HepG2 (cell line): Measurements from ENCODE around the gene ST14. TPM values are rescaled to one million over a fixed set of nuclear protein-coding genes. Genes with fewer than 3 reads are reported as not detected.

Experiments
- NR3C1 ChIP-seq: sonication (generic); formaldehyde crosslinking; IDR thresholded peaks from 2 replicates; pipeline ENCODE4 v1.4.0; 2020; ENCODE audit warnings: missing genetic modification reagents
- ZHX1 ChIP-seq: sonication (generic); formaldehyde crosslinking; IDR thresholded peaks from 2 replicates; pipeline ENCODE4 v1.8.1; 2022; ENCODE audit warnings: low read depth, mild to moderate bottlenecking, missing genetic modification reagents
- ZNF749 ChIP-seq: sonication (generic); formaldehyde crosslinking; IDR thresholded peaks from 2 replicates; pipeline ENCODE4 v1.8.0; 2022; ENCODE audit warnings: mild to moderate bottlenecking, missing genetic modification reagents, moderate library complexity, borderline replicate concordance
- polyA plus RNA-seq, 8 experiments: library from polyadenylated mRNA; depleted of rRNA in 3 of 8; stranded (reverse) in 7 of 8; unstranded in 1 of 8; fragments of >200 nt; fragmentation: Illumina TruSeq in 4 of 8; extraction: Trizol in 4 of 8; gene quantifications; 2 replicates each; pipeline versions ENCODE4 v1.2.1 to v1.2.3, GENCODE V29; 2011 to 2016; ENCODE audit warnings: low read depth in 4 of 8, missing spikeins in 1 of 8, mixed read lengths in 1 of 8; ENCODE audit not compliant: insufficient read depth in 1 of 8
- total RNA-seq, 5 experiments: library from RNA; depleted of rRNA; stranded (reverse); fragments of >200 nt; fragmentation: Illumina TruSeq; extraction: Trizol; gene quantifications; 2 replicates each; pipeline ENCODE4 v1.2.3, GENCODE V29; 2016; ENCODE audit warnings: low read depth in 1 of 5
- TF ChIP-seq, protein P1 (sequence below): sonication (generic); formaldehyde crosslinking; IDR thresholded peaks from 2 replicates; pipeline ENCODE4 v1.9.0; 2021; ENCODE audit warnings: missing genetic modification reagents, mild to moderate bottlenecking, borderline replicate concordance
- TF ChIP-seq, protein P2 (sequence below): sonication (generic); formaldehyde crosslinking; IDR thresholded peaks from 2 replicates; pipeline ENCODE4 v1.5.0; 2020; ENCODE audit warnings: mild to moderate bottlenecking, missing genetic modification reagents, borderline replicate concordance

Gene ST14
- total and polyA plus RNA-seq, 2 of the 13 experiments (the other 11 are each of a cell fraction or from before 2014, with no cell fraction given) = 0.88 to 1.4 TPM

- TF ChIP-seq, protein P1, sequence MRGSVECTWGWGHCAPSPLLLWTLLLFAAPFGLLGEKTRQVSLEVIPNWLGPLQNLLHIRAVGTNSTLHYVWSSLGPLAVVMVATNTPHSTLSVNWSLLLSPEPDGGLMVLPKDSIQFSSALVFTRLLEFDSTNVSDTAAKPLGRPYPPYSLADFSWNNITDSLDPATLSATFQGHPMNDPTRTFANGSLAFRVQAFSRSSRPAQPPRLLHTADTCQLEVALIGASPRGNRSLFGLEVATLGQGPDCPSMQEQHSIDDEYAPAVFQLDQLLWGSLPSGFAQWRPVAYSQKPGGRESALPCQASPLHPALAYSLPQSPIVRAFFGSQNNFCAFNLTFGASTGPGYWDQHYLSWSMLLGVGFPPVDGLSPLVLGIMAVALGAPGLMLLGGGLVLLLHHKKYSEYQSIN = no peak
- TF ChIP-seq ZNF749 (CRISPR knock-in tag) = no peak
- TF ChIP-seq NR3C1 = no peak
- TF ChIP-seq ZHX1 (CRISPR knock-in tag) = no peak
- TF ChIP-seq, protein P2, sequence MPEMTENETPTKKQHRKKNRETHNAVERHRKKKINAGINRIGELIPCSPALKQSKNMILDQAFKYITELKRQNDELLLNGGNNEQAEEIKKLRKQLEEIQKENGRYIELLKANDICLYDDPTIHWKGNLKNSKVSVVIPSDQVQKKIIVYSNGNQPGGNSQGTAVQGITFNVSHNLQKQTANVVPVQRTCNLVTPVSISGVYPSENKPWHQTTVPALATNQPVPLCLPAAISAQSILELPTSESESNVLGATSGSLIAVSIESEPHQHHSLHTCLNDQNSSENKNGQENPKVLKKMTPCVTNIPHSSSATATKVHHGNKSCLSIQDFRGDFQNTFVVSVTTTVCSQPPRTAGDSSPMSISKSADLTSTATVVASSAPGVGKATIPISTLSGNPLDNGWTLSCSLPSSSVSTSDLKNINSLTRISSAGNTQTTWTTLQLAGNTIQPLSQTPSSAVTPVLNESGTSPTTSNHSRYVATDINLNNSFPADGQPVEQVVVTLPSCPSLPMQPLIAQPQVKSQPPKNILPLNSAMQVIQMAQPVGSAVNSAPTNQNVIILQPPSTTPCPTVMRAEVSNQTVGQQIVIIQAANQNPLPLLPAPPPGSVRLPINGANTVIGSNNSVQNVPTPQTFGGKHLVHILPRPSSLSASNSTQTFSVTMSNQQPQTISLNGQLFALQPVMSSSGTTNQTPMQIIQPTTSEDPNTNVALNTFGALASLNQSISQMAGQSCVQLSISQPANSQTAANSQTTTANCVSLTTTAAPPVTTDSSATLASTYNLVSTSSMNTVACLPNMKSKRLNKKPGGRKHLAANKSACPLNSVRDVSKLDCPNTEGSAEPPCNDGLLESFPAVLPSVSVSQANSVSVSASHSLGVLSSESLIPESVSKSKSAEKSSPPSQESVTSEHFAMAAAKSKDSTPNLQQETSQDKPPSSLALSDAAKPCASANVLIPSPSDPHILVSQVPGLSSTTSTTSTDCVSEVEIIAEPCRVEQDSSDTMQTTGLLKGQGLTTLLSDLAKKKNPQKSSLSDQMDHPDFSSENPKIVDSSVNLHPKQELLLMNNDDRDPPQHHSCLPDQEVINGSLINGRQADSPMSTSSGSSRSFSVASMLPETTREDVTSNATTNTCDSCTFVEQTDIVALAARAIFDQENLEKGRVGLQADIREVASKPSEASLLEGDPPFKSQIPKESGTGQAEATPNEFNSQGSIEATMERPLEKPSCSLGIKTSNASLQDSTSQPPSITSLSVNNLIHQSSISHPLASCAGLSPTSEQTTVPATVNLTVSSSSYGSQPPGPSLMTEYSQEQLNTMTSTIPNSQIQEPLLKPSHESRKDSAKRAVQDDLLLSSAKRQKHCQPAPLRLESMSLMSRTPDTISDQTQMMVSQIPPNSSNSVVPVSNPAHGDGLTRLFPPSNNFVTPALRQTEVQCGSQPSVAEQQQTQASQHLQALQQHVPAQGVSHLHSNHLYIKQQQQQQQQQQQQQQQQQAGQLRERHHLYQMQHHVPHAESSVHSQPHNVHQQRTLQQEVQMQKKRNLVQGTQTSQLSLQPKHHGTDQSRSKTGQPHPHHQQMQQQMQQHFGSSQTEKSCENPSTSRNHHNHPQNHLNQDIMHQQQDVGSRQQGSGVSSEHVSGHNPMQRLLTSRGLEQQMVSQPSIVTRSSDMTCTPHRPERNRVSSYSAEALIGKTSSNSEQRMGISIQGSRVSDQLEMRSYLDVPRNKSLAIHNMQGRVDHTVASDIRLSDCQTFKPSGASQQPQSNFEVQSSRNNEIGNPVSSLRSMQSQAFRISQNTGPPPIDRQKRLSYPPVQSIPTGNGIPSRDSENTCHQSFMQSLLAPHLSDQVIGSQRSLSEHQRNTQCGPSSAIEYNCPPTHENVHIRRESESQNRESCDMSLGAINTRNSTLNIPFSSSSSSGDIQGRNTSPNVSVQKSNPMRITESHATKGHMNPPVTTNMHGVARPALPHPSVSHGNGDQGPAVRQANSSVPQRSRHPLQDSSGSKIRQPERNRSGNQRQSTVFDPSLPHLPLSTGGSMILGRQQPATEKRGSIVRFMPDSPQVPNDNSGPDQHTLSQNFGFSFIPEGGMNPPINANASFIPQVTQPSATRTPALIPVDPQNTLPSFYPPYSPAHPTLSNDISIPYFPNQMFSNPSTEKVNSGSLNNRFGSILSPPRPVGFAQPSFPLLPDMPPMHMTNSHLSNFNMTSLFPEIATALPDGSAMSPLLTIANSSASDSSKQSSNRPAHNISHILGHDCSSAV = no peak
Observed at GRCh38 chr11:130120045-130120444, 39.5 kb upstream of the ST14 start (continued).
